Brain microvascular endothelial cell (primary cell): ENCODE measurements around the gene VAC14.

Source experiments
- DNase-seq: peaks from one replicate; pipeline ENCODE4 v3.0.0-alpha.2; 2020
- H3K27ac ChIP-seq: fragments of 250-450 bp; sonication (Bioruptor Pico); 2 replicates; pipeline ENCODE4 v1.5.1; 2020; ENCODE audit warnings: mild to moderate bottlenecking, moderate library complexity
- H3K27me3 ChIP-seq: fragments of 250-450 bp; sonication (Bioruptor Pico); replicated peaks from 2 replicates; pipeline ENCODE4 v1.5.1; 2020; ENCODE audit warnings: mild to moderate bottlenecking
- H3K36me3 ChIP-seq: fragments of 250-450 bp; sonication (Bioruptor Pico); replicated peaks from 2 replicates; pipeline ENCODE4 v1.5.1; 2020; ENCODE audit warnings: mild to moderate bottlenecking
- H3K4me3 ChIP-seq: 2 replicates; pipeline ENCODE4 v1.5.1; 2011; ENCODE audit warnings: low read depth, mild to moderate bottlenecking, control low read depth, low read length, moderate library complexity
- in situ Hi-C: cut with HindIII; loops from 2 replicates; pipeline ENCODE4 v1.10.0; 2017; ENCODE audit warnings: low sequenced_read_pairs, low pct_ligation_motif_present
- TF ChIP-seq, protein P1 (sequence below): IDR thresholded peaks from 2 replicates; pipeline ENCODE4 v1.5.1; 2011; ENCODE audit warnings: low read depth, mild to moderate bottlenecking, moderate library complexity, low read length, control low read depth, inconsistent platforms; ENCODE audit errors: missing control alignments

VAC14 gene

DNA sequence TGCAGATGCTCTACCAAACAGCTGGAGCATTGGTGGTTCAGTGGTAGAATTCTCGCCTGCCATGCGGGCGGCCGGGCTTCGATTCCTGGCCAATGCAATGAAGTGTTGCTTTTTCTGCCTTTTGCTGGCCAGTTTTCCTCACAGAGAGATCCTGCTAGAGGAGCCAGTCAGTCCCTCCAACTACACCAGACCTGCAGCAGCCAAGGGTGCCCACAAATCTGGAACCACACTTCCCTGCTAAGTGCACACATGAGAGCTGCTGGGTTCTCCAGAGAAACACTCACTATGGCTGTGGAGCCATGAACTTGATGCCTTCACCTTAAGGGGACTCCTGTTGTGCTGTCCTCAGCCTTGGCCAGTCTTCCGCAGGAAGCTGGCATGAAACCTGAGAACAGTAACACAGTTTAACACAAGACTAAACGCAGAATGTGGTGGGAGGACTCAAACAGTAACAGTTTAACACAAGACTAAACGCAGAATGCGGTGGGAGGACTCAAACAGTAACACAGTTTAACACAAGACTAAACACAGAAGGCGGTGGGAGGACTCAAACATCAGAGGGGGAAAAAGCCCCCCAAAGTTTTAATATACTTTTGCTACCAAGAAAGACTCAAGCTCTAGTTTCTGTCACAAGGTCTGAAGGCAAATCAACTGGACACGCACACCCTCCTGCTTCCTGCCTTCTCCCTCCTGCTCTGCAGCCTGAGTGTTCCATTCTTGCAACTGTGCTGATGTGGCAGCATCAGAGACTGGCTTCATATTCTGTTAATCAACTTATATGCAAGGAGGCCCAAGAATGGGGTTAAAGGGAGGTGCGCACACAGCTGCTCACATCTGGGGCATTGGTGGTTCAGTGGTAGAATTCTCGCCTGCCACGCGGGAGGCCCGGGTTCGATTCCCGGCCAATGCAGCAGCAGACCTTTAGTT, 12.0 kb downstream of the VAC14 start:
- no peak for DNase-seq
- in situ Hi-C loops, result no loop called here
- no peaks in the 10 kb centered on the region for H3K27me3 ChIP-seq
- no peak overlapping the region for H3K4me3 ChIP-seq
- no peak overlapping the region for H3K27ac ChIP-seq
- TF ChIP-seq, protein P1, sequence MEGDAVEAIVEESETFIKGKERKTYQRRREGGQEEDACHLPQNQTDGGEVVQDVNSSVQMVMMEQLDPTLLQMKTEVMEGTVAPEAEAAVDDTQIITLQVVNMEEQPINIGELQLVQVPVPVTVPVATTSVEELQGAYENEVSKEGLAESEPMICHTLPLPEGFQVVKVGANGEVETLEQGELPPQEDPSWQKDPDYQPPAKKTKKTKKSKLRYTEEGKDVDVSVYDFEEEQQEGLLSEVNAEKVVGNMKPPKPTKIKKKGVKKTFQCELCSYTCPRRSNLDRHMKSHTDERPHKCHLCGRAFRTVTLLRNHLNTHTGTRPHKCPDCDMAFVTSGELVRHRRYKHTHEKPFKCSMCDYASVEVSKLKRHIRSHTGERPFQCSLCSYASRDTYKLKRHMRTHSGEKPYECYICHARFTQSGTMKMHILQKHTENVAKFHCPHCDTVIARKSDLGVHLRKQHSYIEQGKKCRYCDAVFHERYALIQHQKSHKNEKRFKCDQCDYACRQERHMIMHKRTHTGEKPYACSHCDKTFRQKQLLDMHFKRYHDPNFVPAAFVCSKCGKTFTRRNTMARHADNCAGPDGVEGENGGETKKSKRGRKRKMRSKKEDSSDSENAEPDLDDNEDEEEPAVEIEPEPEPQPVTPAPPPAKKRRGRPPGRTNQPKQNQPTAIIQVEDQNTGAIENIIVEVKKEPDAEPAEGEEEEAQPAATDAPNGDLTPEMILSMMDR, result no peak
- peaks cover 9% of the 10 kb centered on the region for H3K36me3 ChIP-seq

DNA sequence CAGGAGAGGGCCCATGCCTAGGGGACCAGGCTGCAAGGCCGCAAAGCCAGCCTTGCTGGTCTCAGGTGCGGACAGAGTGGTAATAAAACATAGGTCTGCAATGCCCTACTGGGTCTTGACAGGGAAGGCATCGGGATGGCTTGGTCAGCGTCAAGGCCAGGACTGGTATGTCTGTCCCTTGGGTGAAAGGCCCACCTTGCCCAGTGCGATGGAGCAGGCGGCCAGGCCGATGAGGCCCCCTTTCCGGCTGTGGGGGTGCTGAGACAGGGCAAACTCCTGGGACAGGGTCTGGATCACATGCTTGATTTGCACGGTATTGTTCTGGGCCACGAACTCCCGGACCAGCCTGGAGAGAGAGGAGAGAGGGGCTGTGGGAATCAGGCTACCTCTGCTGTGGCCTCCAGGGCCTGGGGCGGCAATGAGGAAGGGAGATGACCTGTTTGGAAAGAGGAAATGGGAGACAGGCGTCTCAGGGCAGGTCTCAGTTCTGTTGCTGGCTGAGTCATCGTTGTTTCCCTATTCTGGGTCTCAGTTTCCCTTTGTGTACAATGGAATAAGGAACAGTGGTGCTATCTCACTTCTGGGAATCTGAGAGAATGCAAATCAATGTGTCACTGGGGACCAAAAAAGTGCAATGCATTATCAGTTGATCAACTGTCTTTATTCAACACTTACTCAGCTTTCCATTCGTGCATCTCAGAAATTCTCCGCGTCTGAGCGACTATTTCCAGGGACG, 14.8 kb downstream of the VAC14 start:
- H3K36me3 ChIP-seq, result peaks cover 34% of the 10 kb centered on the region
- H3K4me3 ChIP-seq, result no peak overlapping the region
- in situ Hi-C loops, result no loop called here
- TF ChIP-seq, protein P1, result no peak
- no peak for DNase-seq
- no peak overlapping the region for H3K27ac ChIP-seq
- H3K27me3 ChIP-seq, result no peaks in the 10 kb centered on the region

DNA sequence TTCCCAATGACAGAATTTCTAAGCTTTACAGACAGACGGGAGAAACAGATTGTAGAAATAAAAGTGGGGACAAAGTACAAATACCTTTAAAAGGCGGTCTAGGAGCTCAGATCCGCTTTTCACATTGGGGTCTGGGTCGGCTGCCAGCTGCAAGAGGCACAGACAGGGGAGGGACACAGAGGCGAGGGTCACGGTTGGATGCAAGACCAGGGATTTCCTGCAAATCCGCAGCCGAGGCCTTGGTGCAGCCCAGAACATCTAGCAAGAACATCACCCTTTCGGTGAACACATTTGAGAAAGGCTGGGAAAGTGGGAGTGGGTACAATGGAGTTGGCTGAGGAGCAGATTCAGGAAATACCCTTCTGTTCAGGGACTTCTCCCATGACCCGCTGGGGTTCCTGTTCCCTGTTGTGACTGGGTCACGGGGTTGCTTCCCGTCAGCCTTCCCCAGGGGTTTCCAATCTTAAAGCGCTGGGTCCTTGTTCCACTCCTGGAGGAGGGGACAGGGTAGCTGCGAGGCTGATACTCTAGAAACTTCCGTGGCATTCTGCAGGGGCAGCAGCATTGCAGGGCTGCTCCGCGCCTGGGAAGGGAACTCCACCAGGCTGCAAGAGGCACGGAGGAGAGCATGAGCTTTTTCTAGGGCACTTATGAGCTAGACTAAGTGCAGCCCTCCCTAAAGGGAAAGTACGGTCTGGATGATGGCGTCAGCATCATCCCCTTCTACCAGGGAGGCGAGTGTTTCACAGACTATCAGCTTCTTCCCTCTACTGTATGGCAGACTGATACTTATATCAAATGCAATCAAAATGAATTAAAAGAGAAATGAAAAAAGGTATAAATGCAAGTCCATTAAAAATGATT, 16.0 kb downstream of the VAC14 start:
- no peak overlapping the region for H3K27ac ChIP-seq
- in situ Hi-C loops, result no loop called here
- no peak for DNase-seq
- no peaks in the 10 kb centered on the region for H3K27me3 ChIP-seq
- H3K4me3 ChIP-seq, result no peak overlapping the region
- TF ChIP-seq, protein P1, result no peak
- peaks cover 44% of the 10 kb centered on the region for H3K36me3 ChIP-seq

DNA sequence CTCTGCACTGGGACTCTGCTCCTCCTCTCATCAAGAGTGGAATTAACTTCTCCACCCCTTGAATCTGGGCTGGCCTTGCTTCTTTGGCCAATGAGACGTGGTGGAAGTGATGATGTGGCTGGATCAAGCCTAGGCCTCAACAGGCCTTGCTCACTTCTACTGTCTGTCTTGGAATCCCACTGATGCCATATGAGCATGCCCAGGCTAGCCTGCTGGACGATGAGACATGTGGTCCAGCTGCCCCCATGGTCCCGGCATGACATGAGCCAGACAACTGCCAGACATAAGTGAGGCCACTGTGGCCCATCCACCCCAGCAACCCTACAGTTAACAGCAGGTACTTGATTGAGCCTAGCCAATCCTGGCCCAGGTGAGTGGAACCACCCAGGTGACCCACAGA, 18.7 kb downstream of the VAC14 start:
- Histone ChIP-seq H3K27me3 (no peaks in the 10 kb centered on the region), H3K27ac (no peak overlapping the region), H3K36me3 (peaks cover 44% of the 10 kb centered on the region), H3K4me3 (no peak overlapping the region)
- TF ChIP-seq, protein P1, result no peak
- in situ Hi-C loops, result no loop called here
- no peak for DNase-seq

DNA sequence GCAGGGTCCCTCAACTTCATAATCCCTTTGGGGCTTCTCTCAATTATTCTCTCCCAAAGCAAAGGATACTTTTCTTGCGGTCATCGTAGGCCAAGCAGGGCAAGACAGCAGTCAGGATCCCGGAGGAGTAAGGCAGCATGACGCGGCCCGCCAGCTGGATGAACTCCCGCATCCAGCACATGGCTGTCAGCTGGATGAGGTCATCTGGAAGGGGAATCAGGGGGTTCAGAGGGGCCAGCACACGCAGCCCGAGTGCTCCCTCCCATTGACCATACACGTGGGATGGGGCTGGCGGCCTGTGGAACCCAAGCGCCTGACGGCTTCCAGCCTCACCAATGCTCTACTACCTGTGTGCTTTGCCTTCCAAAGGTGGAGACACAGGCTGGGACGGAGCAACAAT, 19.2 kb downstream of the VAC14 start:
- DNase-seq, result no peak
- TF ChIP-seq, protein P1, result no peak
- no peak overlapping the region for H3K4me3 ChIP-seq
- peaks cover 44% of the 10 kb centered on the region for H3K36me3 ChIP-seq
- H3K27me3 ChIP-seq, result no peaks in the 10 kb centered on the region
- no peak overlapping the region for H3K27ac ChIP-seq
- in situ Hi-C loops, result no loop called here
